Heart left ventricle (tissue), 13 donors: ENCODE data around the gene AGXT.

Source experiments
- CTCF ChIP-seq, 12 donors: fragments of 200-600 bp; sonication (generic) in 4 of 12; IDR thresholded peaks; one replicate each; pipeline versions ENCODE4 v1.5.0 to v1.8.0; 2018 to 2022; ENCODE audit warnings: antibody characterized with exemption in 12 of 12, mild to moderate bottlenecking in 5 of 12
- POLR2A ChIP-seq, 2 donors: fragments of 450-650 bp; IDR thresholded peaks; one replicate each; pipeline ENCODE4 v1.6.1; 2017; ENCODE audit warnings: antibody characterized with exemption in 2 of 2, mild to moderate bottlenecking in 2 of 2, moderate library complexity in 2 of 2
- donor health status: ischemic (EF 13 %, LVEDD 7.1; RV severe dilation, severe dysfunction).
- donor health status: DM: no; HTN: yes; CAD: no.
- donor health status: DM: no; HTN: no; CAD: no.
- donor health status: ischemic (EF 25% LVEDD 6.9; RV normal size, moderate dysfunction).
- donor health status: ischemic (EF 25% LVEDD 5.7; RV mildly dilated, moderate dysfunction).
- donor health status: ischemic (EF 35%, LVEDD 5.7; RV mildly dilated, moderate dysfunction).
- donor health status: nonischemic (EF 11% LVEDD 7.7; RV severe dilation, severe dysfunction).
- donor health status: DM: yes; HTN: yes; CAD: no.
- donor health status: PGD.
- donor health status: ischemic (EF 29% LVEDD 5.4; RV normal size, mild dysfunction).
- donor health status: nonischemic (EF 23%, LVEDD 6.1; RV moderate dilation, normal function).

GRCh38 chr2:240834377-240834975, 34.1 kb upstream of the AGXT start:
- TF ChIP-seq POLR2A (IDR thresholded peaks at IDR 0.05) = no peak
- TF ChIP-seq CTCF (IDR thresholded peaks at IDR 0.05) = no peak
